B cell (primary cell): Measurements from ENCODE around the gene TRIM6. TPM values are rescaled to one million over a fixed set of nuclear protein-coding genes. Genes with fewer than 3 reads are reported as not detected.

ENCODE experiments used
- ATAC-seq: fragments of 200-7000 bp; cut with Tn5 transposase; one replicate; pipeline ENCODE4 v1.10.0; 2021; ENCODE audit warnings: low read depth, mild to moderate bottlenecking, moderate number of reproducible peaks, moderate library complexity
- CTCF ChIA-PET: fragments of 350-600 bp; sonication (Branson Sonifier 250); formaldehyde crosslinking; loops from one replicate; lab custom pipeline; 2021; ENCODE audit warnings: antibody characterized with exemption, inconsistent platforms; lab: Charles Lee
- POLR2A ChIA-PET: fragments of 350-600 bp; sonication (Branson Sonifier 250); formaldehyde crosslinking; loops from one replicate; lab custom pipeline; 2021; ENCODE audit warnings: antibody characterized with exemption; lab: Charles Lee
- DNase-seq: peaks from one replicate; pipeline ENCODE4 v3.0.0; 2013
- H2AFZ ChIP-seq: 2 replicates; pipeline ENCODE4 v1.6.1; 2012; ENCODE audit warnings: mild to moderate bottlenecking, low read depth, low read length; ENCODE audit not compliant: insufficient read depth, poor library complexity, severe bottlenecking
- H3K27ac ChIP-seq, 2 donors: 1 replicate in 1 of 2; 2 replicates in 1 of 2; pipeline ENCODE4 v1.5.1; 2012 to 2013; ENCODE audit warnings: low read length in 2 of 2, mild to moderate bottlenecking in 2 of 2, moderate library complexity in 1 of 2
- H3K27me3 ChIP-seq, 4 experiments: fragments of 200-600 bp in 1 of 4; sonication (generic) in 1 of 4; replicated peaks in 1 of 4; 1 replicate in 2 of 4; 2 replicates in 2 of 4; pipeline versions ENCODE4 v1.6.1 to v1.7.0; 2013 to 2016; ENCODE audit warnings: low read length in 3 of 4, mild to moderate bottlenecking in 2 of 4, mixed read lengths in 1 of 4, moderate library complexity in 1 of 4; ENCODE audit not compliant: insufficient read depth in 4 of 4, control insufficient read depth in 3 of 4; ENCODE audit errors: control extremely low read depth in 1 of 4
- H3K36me3 ChIP-seq, 2 experiments: replicated peaks in 1 of 2; 1 replicate in 1 of 2; 2 replicates in 1 of 2; pipeline versions ENCODE4 v1.6.1 to v1.7.1; 2013; ENCODE audit warnings: low read length in 1 of 2; ENCODE audit not compliant: insufficient read depth in 2 of 2, control insufficient read depth in 1 of 2; ENCODE audit errors: control extremely low read depth in 1 of 2, extremely low read depth in 1 of 2
- H3K4me1 ChIP-seq, 2 donors: fragments of 200-600 bp in 1 of 2; sonication (generic) in 1 of 2; 1 replicate in 1 of 2; 2 replicates in 1 of 2; pipeline versions ENCODE4 v1.5.1 to v1.6.1; 2013 to 2017; ENCODE audit warnings: low read length in 2 of 2; ENCODE audit not compliant: control insufficient read depth in 2 of 2, insufficient read depth in 2 of 2
- H3K4me2 ChIP-seq: replicated peaks from 2 replicates; pipeline ENCODE3; 2012; ENCODE audit warnings: mild to moderate bottlenecking, low read depth, low read length; ENCODE audit not compliant: poor library complexity, severe bottlenecking
- H3K4me3 ChIP-seq, 5 experiments: fragments of 200-600 bp in 1 of 5; sonication (generic) in 1 of 5; 1 replicate in 3 of 5; 2 replicates in 2 of 5; pipeline versions ENCODE4 v1.5.1 to v1.7.0; 2011 to 2016; ENCODE audit warnings: low read length in 4 of 5, mild to moderate bottlenecking in 4 of 5, low read depth in 2 of 5, control low read depth in 1 of 5, moderate library complexity in 1 of 5; ENCODE audit not compliant: insufficient read depth in 1 of 5; ENCODE audit errors: control extremely low read depth in 1 of 5, extremely low read depth in 1 of 5
- H3K79me2 ChIP-seq: fragments of 200-600 bp; sonication (generic); one replicate; pipeline ENCODE4 v1.6.0; 2016; ENCODE audit warnings: low read length; ENCODE audit not compliant: control insufficient read depth, insufficient read depth
- H3K9ac ChIP-seq: fragments of 200-600 bp; sonication (generic); 2 replicates; pipeline ENCODE4 v1.6.1; 2017; ENCODE audit warnings: mild to moderate bottlenecking, low read length, moderate library complexity
- H3K9me3 ChIP-seq, 3 donors: one replicate each; pipeline versions ENCODE4 v1.6.1 to v1.7.1; 2013; ENCODE audit warnings: low read length in 2 of 3; ENCODE audit not compliant: control insufficient read depth in 2 of 3, insufficient read depth in 1 of 3; ENCODE audit errors: control extremely low read depth in 1 of 3
- H4K20me1 ChIP-seq: 2 replicates; pipeline ENCODE4 v1.6.0; 2012; ENCODE audit warnings: mild to moderate bottlenecking, low read length; ENCODE audit not compliant: insufficient read depth, control insufficient read depth, poor library complexity, severe bottlenecking
- H3K27ac Mint-ChIP-seq: one replicate; pipeline ENCODE4 v1.8.0; 2021; ENCODE audit warnings: mixed read lengths
- H3K27me3 Mint-ChIP-seq: one replicate; pipeline ENCODE4 v1.8.0; 2021; ENCODE audit warnings: mixed read lengths
- H3K4me1 Mint-ChIP-seq: one replicate; pipeline ENCODE4 v1.8.0; 2021; ENCODE audit warnings: mixed read lengths
- H3K4me3 Mint-ChIP-seq: one replicate; pipeline ENCODE4 v1.8.0; 2021; ENCODE audit warnings: mixed read lengths
- H3K9me3 Mint-ChIP-seq: one replicate; pipeline ENCODE4 v1.8.0; 2022; ENCODE audit warnings: mixed read lengths; ENCODE audit not compliant: insufficient read depth
- CTCF ChIP-seq: fragments of 200-600 bp; IDR thresholded peaks from one replicate; pipeline ENCODE4 v1.8.0; 2022; ENCODE audit warnings: antibody characterized with exemption, mild to moderate bottlenecking
- EZH2 ChIP-seq: IDR thresholded peaks from 2 replicates; pipeline ENCODE4 v1.6.1; 2012; ENCODE audit warnings: borderline replicate concordance, low read depth, mild to moderate bottlenecking, moderate library complexity, low read length; ENCODE audit not compliant: insufficient read depth, poor library complexity, severe bottlenecking
- WGBS: methylation state at CpG from one replicate; pipeline ENCODE4 v1.1.5; 2013; ENCODE audit warnings: missing lambda C conversion rate; ENCODE audit not compliant: insufficient coverage; 5-methylcytosine and 5-hydroxymethylcytosine counted together
- intact Hi-C: fragments of 100-400 bp; cut with micrococcal nuclease; formaldehyde crosslinking; loops from one replicate; pipeline ENCODE4 v1.10.0; 2022
- polyA plus RNA-seq: library from polyadenylated mRNA; depleted of rRNA; stranded (reverse); fragments of >200 nt; gene quantifications from 2 replicates; pipeline ENCODE4 v1.2.3, GENCODE V29; 2012
- total RNA-seq, 2 donors: library from RNA; stranded (reverse); fragments of 120-200 nt in 1 of 2; gene quantifications; 1 replicate in 1 of 2; 2 replicates in 1 of 2; pipeline versions ENCODE4 v1.2.3 to v1.2.4, GENCODE V29; 2013 to 2022

The TRIM6 gene
- total and polyA plus RNA-seq, 2 donors (not counting 1 experiment from before 2014, with no cell fraction given), result 0.10 TPM; not detected in 1

- DNase-seq (no peak), ATAC-seq (no peak)
- TF ChIP-seq CTCF (no peak), EZH2 (no peak)
- no peaks in the 10 kb centered on the region for H3K9me3 ChIP-seq
- H2AFZ ChIP-seq, result peak overlapping the region; percentile 89
- Mint-ChIP-seq H3K4me1 (peaks cover 41% of the 10 kb centered on the region), H3K27me3 (no peaks in the 10 kb centered on the region), H3K27ac (peak overlapping the region; percentile 94), H3K9me3 (no peaks in the 10 kb centered on the region), H3K4me3 (peak overlapping the region; percentile 83)
- H3K9ac ChIP-seq, result peak overlapping the region; percentile 41
- H3K4me1 ChIP-seq, result peaks cover 19 to 20% of the 10 kb centered on the region in 2 donors
- no peaks in the 10 kb centered on the region for H4K20me1 ChIP-seq
- H3K27ac ChIP-seq, result peak overlapping the region; percentile 65 to 80
- H3K27me3 ChIP-seq, result no peaks in the 10 kb centered on the region
- ChIA-PET POLR2A (interaction anchor here (0.6 to 1.4 kb wide), 2 partner anchors 58 to 87 kb away, joined by 3 to 4 read pairs; partner anchors contain the start of gene TRIM22), CTCF (interaction anchor here (1.0 to 1.2 kb wide), 2 partner anchors 31 to 155 kb away, joined by 3 to 6 read pairs; no protein-coding TSS in a partner anchor)
- intact Hi-C loops, result no loop called here
- H3K36me3 ChIP-seq, result peaks cover 11 to 31% of the 10 kb centered on the region in 2 experiments
- H3K79me2 ChIP-seq, result peaks cover 72% of the 10 kb centered on the region
- WGBS, result 72% methylated on average over 2 of the region's 2 CpGs
- peak overlapping the region in 1 of 5 experiments; percentile 39 for H3K4me3 ChIP-seq
- H3K4me2 ChIP-seq, result peak overlapping the region; percentile 66
These were observed 35.0 kb downstream of the TRIM6 start for GRCh38 chr11:5631417-5631816.

GRCh38 chr11:5631969-5632635 lies 35.7 kb downstream of the TRIM6 start:
- H3K36me3 ChIP-seq, result peaks cover 12 to 35% of the 10 kb centered on the region in 2 experiments
- ChIA-PET POLR2A (interaction anchor here (0.6 to 1.4 kb wide), 3 partner anchors 52 to 86 kb away, joined by 3 to 4 read pairs (median 3); partner anchors contain the start of genes TRIM22 and TRIM5), CTCF (interaction anchor here (1.0 to 1.3 kb wide), 3 partner anchors 32 to 156 kb away, joined by 3 to 8 read pairs (median 6); partner anchors contain the start of gene TRIM5)
- peaks cover 17 to 20% of the 10 kb centered on the region in 2 donors for H3K4me1 ChIP-seq
- no peaks in the 10 kb centered on the region for H4K20me1 ChIP-seq
- H3K27ac ChIP-seq, result peak overlapping the region; percentile 65 to 80
- no peaks in the 10 kb centered on the region for H3K9me3 ChIP-seq
- peaks cover 65% of the 10 kb centered on the region for H3K79me2 ChIP-seq
- 40% methylated on average over 3 of the region's 5 CpGs for WGBS
- Mint-ChIP-seq H3K27ac (peak overlapping the region; percentile 94), H3K27me3 (no peaks in the 10 kb centered on the region), H3K9me3 (no peaks in the 10 kb centered on the region), H3K4me3 (peak overlapping the region; percentile 83), H3K4me1 (peaks cover 36% of the 10 kb centered on the region)
- peak overlapping the region; percentile 41 for H3K9ac ChIP-seq
- peak overlapping the region in 4 of 5 experiments; percentile 10 to 39 (median 26) for H3K4me3 ChIP-seq
- H3K27me3 ChIP-seq, result no peaks in the 10 kb centered on the region
- peak; percentile 77 for DNase-seq
- ATAC-seq, result peak; percentile 96
- TF ChIP-seq EZH2 (no peak), CTCF (no peak)
- peak overlapping the region; percentile 66 for H3K4me2 ChIP-seq
- intact Hi-C loops, result no loop called here
- H2AFZ ChIP-seq, result peak overlapping the region; percentile 89
